Ishikawa (cell line): Measurements from ENCODE around the gene C6orf132.

Source experiments
- CEBPB ChIP-seq: IDR thresholded peaks from 2 replicates; pipeline ENCODE4 v1.6.1; 2012
- CREB1 ChIP-seq: IDR thresholded peaks from 2 replicates; pipeline ENCODE4 v1.6.1; 2012; ENCODE audit warnings: low read depth
- EP300 ChIP-seq: IDR thresholded peaks from 2 replicates; pipeline ENCODE4 v1.6.1; 2012; ENCODE audit warnings: borderline replicate concordance
- FOXM1 ChIP-seq: IDR thresholded peaks from 2 replicates; pipeline ENCODE4 v1.6.1; 2012; ENCODE audit warnings: low read depth, borderline replicate concordance
- NFIC ChIP-seq: IDR thresholded peaks from 2 replicates; pipeline ENCODE4 v1.6.1; 2012
- RAD21 ChIP-seq: IDR thresholded peaks from 2 replicates; pipeline ENCODE4 v1.6.1; 2012; ENCODE audit warnings: low read depth
- REST ChIP-seq: IDR thresholded peaks from 2 replicates; pipeline ENCODE4 v1.6.1; 2012; ENCODE audit warnings: low read depth, mild to moderate bottlenecking
- TAF1 ChIP-seq: IDR thresholded peaks from 2 replicates; pipeline ENCODE4 v1.6.1; 2012; ENCODE audit warnings: low read depth, mild to moderate bottlenecking
- TCF12 ChIP-seq: IDR thresholded peaks from 2 replicates; pipeline ENCODE4 v1.6.1; 2012; ENCODE audit warnings: low read depth
- TEAD4 ChIP-seq: IDR thresholded peaks from 2 replicates; pipeline ENCODE4 v1.6.1; 2012
- YY1 ChIP-seq: IDR thresholded peaks from 2 replicates; pipeline ENCODE4 v1.6.1; 2012; ENCODE audit warnings: low read depth
- ZBTB7A ChIP-seq: IDR thresholded peaks from 2 replicates; pipeline ENCODE4 v1.6.1; 2012; ENCODE audit warnings: low read depth

GRCh38 chr6:42179261-42179944, 37.0 kb upstream of the C6orf132 start:
- TF ChIP-seq EP300 (no peak), CEBPB (no peak), REST (no peak), YY1 (no peak), NFIC (no peak), TAF1 (no peak), TEAD4 (no peak), ZBTB7A (no peak), FOXM1 (no peak), RAD21 (no peak), CREB1 (no peak), TCF12 (no peak)
